Keratinocyte (primary cell): ENCODE measurements around the gene EFCAB6. TPM values are rescaled to one million over a fixed set of nuclear protein-coding genes. Genes with fewer than 3 reads are reported as not detected.

ENCODE experiments used
- DNase-seq: peaks from one replicate; pipeline ENCODE4 v3.0.0-alpha.2; 2011; ENCODE audit warnings: low read depth, missing footprints, low spot score
- FAIRE-seq: peaks from 2 replicates; lab custom pipeline; 2011; peaks lifted over from hg19 to GRCh38; lab: Jason Lieb, UNC
- H2AFZ ChIP-seq: 2 replicates; pipeline ENCODE4 v1.6.0; 2012; ENCODE audit warnings: low read length, control low read depth, inconsistent platforms; ENCODE audit not compliant: control insufficient read depth
- H3K27ac ChIP-seq: 2 replicates; pipeline ENCODE4 v1.5.1; 2011; ENCODE audit warnings: low read length; ENCODE audit not compliant: control insufficient read depth, insufficient read depth
- H3K27me3 ChIP-seq: 3 replicates; pipeline ENCODE4 v1.6.0; 2011; ENCODE audit warnings: low read length; ENCODE audit not compliant: control insufficient read depth, insufficient read depth; ENCODE audit errors: extremely low read depth
- H3K36me3 ChIP-seq, 2 experiments: 2 replicates in 1 of 2; 3 replicates in 1 of 2; pipeline ENCODE4 v1.5.1; 2011; ENCODE audit warnings: low read length in 2 of 2, mild to moderate bottlenecking in 1 of 2; ENCODE audit not compliant: control insufficient read depth in 2 of 2, insufficient read depth in 2 of 2; ENCODE audit errors: extremely low read depth in 1 of 2
- H3K4me1 ChIP-seq: 3 replicates; pipeline ENCODE4 v1.5.1; 2011; ENCODE audit warnings: low read length; ENCODE audit not compliant: control insufficient read depth, insufficient read depth; ENCODE audit errors: extremely low read depth
- H3K4me2 ChIP-seq: 3 replicates; pipeline ENCODE4 v1.6.0; 2011; ENCODE audit warnings: low read depth, low read length; ENCODE audit not compliant: control insufficient read depth, insufficient read depth; ENCODE audit errors: extremely low read depth
- H3K4me3 ChIP-seq, 3 experiments: fragments of 200-600 bp in 1 of 3; sonication (generic) in 1 of 3; 2 replicates in 2 of 3; 3 replicates in 1 of 3; pipeline ENCODE4 v1.5.1; 2011 to 2016; ENCODE audit warnings: low read length in 3 of 3, mild to moderate bottlenecking in 3 of 3, control low read depth in 2 of 3, inconsistent platforms in 1 of 3, low read depth in 1 of 3, mixed read lengths in 1 of 3, mixed run types in 1 of 3, moderate library complexity in 1 of 3; ENCODE audit not compliant: control insufficient read depth in 2 of 3, insufficient read depth in 2 of 3; ENCODE audit errors: extremely low read depth in 1 of 3
- H3K79me2 ChIP-seq: 2 replicates; pipeline ENCODE4 v1.6.0; 2012; ENCODE audit warnings: low read length; ENCODE audit not compliant: control insufficient read depth, insufficient read depth
- H3K9ac ChIP-seq: 3 replicates; pipeline ENCODE4 v1.6.0; 2011; ENCODE audit warnings: low read length; ENCODE audit not compliant: control insufficient read depth, insufficient read depth; ENCODE audit errors: extremely low read depth
- H3K9me1 ChIP-seq: 3 replicates; pipeline ENCODE4 v1.6.0; 2011; ENCODE audit warnings: low read length; ENCODE audit not compliant: control insufficient read depth, insufficient read depth; ENCODE audit errors: extremely low read depth
- H3K9me3 ChIP-seq: 2 replicates; pipeline ENCODE4 v1.5.1; 2012; ENCODE audit warnings: low read depth, low read length; ENCODE audit not compliant: control insufficient read depth
- H4K20me1 ChIP-seq: 3 replicates; pipeline ENCODE4 v1.6.0; 2011; ENCODE audit warnings: low read length; ENCODE audit not compliant: control insufficient read depth, insufficient read depth; ENCODE audit errors: extremely low read depth
- CTCF ChIP-seq, 3 experiments: IDR thresholded peaks in 1 of 3; conservative IDR thresholded peaks in 1 of 3; optimal IDR thresholded peaks in 1 of 3; 2 replicates in 2 of 3; 3 replicates in 1 of 3; pipeline versions ENCODE3 to v1.5.1; 2011; ENCODE audit warnings: low read length in 3 of 3, mild to moderate bottlenecking in 3 of 3, moderate library complexity in 2 of 3, control low read depth in 1 of 3, inconsistent platforms in 1 of 3; ENCODE audit not compliant: insufficient read depth in 2 of 3; ENCODE audit errors: extremely low read depth in 1 of 3
- EZH2 ChIP-seq: IDR thresholded peaks from one replicate; pipeline ENCODE4 v1.6.1; 2012; ENCODE audit warnings: inconsistent platforms, mild to moderate bottlenecking, low read length, moderate library complexity
- dilution Hi-C: fragments of 300-500 bp; cut with MboI; formaldehyde crosslinking; loops from one replicate; pipeline ENCODE4 v1.7.0; 2020; ENCODE audit warnings: low sequenced_read_pairs; ENCODE audit not compliant: extremely low pct_ligation_motif_present
- polyA plus RNA-seq, 5 experiments: library from polyadenylated mRNA; depleted of rRNA in 3 of 5; stranded (reverse) in 3 of 5; stranded (forward) in 1 of 5; unstranded in 1 of 5; fragments of >200 nt; gene quantifications; 1 replicate in 1 of 5; 2 replicates in 3 of 5; 3 replicates in 1 of 5; pipeline versions ENCODE4 v1.2.1 to v1.2.3, GENCODE V29; 2011 to 2012; ENCODE audit warnings: missing spikeins in 2 of 5, low read depth in 1 of 5, low replicate concordance in 1 of 5

EFCAB6 gene
- polyA plus RNA-seq, 1 donor (not counting 4 experiments of a cell fraction or from before 2014, with no cell fraction given): 0.18 TPM

DNA sequence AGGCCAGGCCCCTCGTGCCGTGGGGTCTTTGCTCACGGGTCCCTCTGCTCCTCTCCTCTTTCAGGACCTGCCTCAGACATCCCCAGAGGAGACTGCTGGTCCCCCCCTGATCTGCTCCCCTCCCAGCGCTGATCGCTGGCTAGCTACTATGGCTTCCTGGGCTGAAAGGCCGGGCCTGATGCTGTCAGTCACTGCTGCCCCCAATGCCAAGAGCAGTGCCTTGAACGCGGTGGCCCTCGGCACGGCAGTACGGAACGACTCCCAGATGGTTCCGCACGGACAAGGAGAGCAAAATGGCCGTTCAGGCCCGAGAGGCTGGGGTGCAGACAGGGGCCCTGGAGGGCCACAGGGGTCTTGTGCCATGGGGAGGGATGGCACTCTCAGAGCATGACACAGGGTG, 28.7 kb upstream of the EFCAB6 start:
- Histone ChIP-seq H3K9ac (no peak overlapping the region), H3K27me3 (no peaks in the 10 kb centered on the region), H3K4me3 (no peak overlapping the region), H3K4me1 (no peaks in the 10 kb centered on the region), H4K20me1 (no peaks in the 10 kb centered on the region), H3K9me3 (no peaks in the 10 kb centered on the region), H3K4me2 (no peak overlapping the region), H3K36me3 (no peaks in the 10 kb centered on the region), H3K79me2 (no peaks in the 10 kb centered on the region), H3K9me1 (no peaks in the 10 kb centered on the region), H3K27ac (no peak overlapping the region), H2AFZ (no peak overlapping the region)
- dilution Hi-C loops: no loop called here
- FAIRE-seq (no peak), DNase-seq (no peak)
- TF ChIP-seq CTCF (optimal IDR thresholded peaks at IDR 0.05 in 1 of 3, IDR thresholded peaks at IDR 0.05 in 1 of 3, conservative IDR thresholded peaks at IDR 0.05 in 1 of 3; ENCODE audit: extremely low read depth in 1 of 3, insufficient read depth in 2 of 3, low read length in 3 of 3) (no peak), EZH2 (no peak)

- Histone ChIP-seq H3K27ac (no peak overlapping the region), H3K27me3 (no peaks in the 10 kb centered on the region), H3K9me3 (no peaks in the 10 kb centered on the region), H3K4me1 (no peaks in the 10 kb centered on the region), H3K9me1 (no peaks in the 10 kb centered on the region), H3K79me2 (no peaks in the 10 kb centered on the region), H4K20me1 (no peaks in the 10 kb centered on the region), H3K4me2 (no peak overlapping the region), H3K9ac (no peak overlapping the region), H3K36me3 (no peaks in the 10 kb centered on the region), H2AFZ (no peak overlapping the region), H3K4me3 (no peak overlapping the region)
- no peak for DNase-seq
- no peak for FAIRE-seq
- dilution Hi-C loops: no loop called here
- no peak for TF ChIP-seq CTCF (optimal IDR thresholded peaks at IDR 0.05 in 1 of 3, IDR thresholded peaks at IDR 0.05 in 1 of 3, conservative IDR thresholded peaks at IDR 0.05 in 1 of 3; ENCODE audit: extremely low read depth in 1 of 3, insufficient read depth in 2 of 3, low read length in 3 of 3)
- TF ChIP-seq EZH2: no peak
These were observed 28.3 kb upstream of the EFCAB6 start for GRCh38 chr22:43840431-43840830.
